A549 (cell line): ENCODE measurements around the gene B3GALNT2. TPM values are rescaled to one million over a fixed set of nuclear protein-coding genes. Genes with fewer than 3 reads are reported as not detected.
"Not testable (repeated sequence)": the region's sequence is repeated elsewhere in the genome, so short reads cannot be mapped to it uniquely, and the experiment has no call there.

Experiments
- ATAC-seq, 2 experiments: fragments of 200-7000 bp in 1 of 2; fragments of >200 bp in 1 of 2; cut with Nextera tagmentation in 1 of 2; cut with Tn5 transposase in 1 of 2; 3 replicates each; pipeline versions ENCODE4 v1.8.0 to v1.9.1; 2018 to 2020; ENCODE audit warnings: mild to moderate bottlenecking in 1 of 2, moderate library complexity in 1 of 2
- CTCF ChIA-PET: fragments of 300-600 bp; sonication (Branson Sonifier 250); formaldehyde crosslinking; extraction: SDS; loops from one replicate; lab custom pipeline; 2021; ENCODE audit warnings: antibody characterized with exemption, inconsistent platforms; lab: Yijun Ruan, JAX
- POLR2A ChIA-PET: fragments of 350-600 bp; formaldehyde crosslinking; extraction: SDS; loops from one replicate; lab custom pipeline; 2021; ENCODE audit warnings: antibody characterized with exemption, inconsistent platforms; lab: Yijun Ruan, JAX
- DNase-seq, 2 experiments: peaks; one replicate each; pipeline versions ENCODE4 v3.0.0 to v3.0.0-alpha.2; 2011 to 2016; ENCODE audit warnings: low read depth in 1 of 2, low spot score in 1 of 2
- FAIRE-seq: peaks from 2 replicates; lab custom pipeline; 2011; peaks lifted over from hg19 to GRCh38; lab: Jason Lieb, UNC
- H3K27ac ChIP-seq, 2 experiments: fragments of >200 bp; sonication (Bioruptor Twin); formaldehyde crosslinking; 3 replicates each; pipeline ENCODE4 v1.5.1; 2016 to 2017
- H3K4me1 ChIP-seq: fragments of >200 bp; sonication (Bioruptor Twin); formaldehyde crosslinking; 3 replicates; pipeline ENCODE4 v1.6.1; 2016
- H3K4me2 ChIP-seq: fragments of >200 bp; sonication (Bioruptor Twin); formaldehyde crosslinking; 3 replicates; pipeline ENCODE4 v1.6.1; 2016
- H3K4me3 ChIP-seq: fragments of >200 bp; sonication (Bioruptor Twin); formaldehyde crosslinking; 3 replicates; pipeline ENCODE4 v1.5.1; 2016
- H3K9me3 ChIP-seq: fragments of >200 bp; sonication (Bioruptor Twin); formaldehyde crosslinking; 3 replicates; pipeline ENCODE4 v1.6.1; 2016
- BCL3 ChIP-seq: fragments of >200 bp; sonication (Bioruptor Twin); formaldehyde crosslinking; IDR thresholded peaks from 3 replicates; pipeline ENCODE4 v1.6.1; 2016
- CHD4 ChIP-seq: fragments of 200-600 bp; sonication (generic); IDR thresholded peaks from 2 replicates; pipeline ENCODE4 v1.6.1; 2016; ENCODE audit warnings: antibody characterized with exemption, mild to moderate bottlenecking, borderline replicate concordance
- ESRRA ChIP-seq: fragments of 150-350 bp; IDR thresholded peaks from 2 replicates; pipeline ENCODE4 v1.6.1; 2014; ENCODE audit warnings: mild to moderate bottlenecking, low read length, borderline replicate concordance
- FOSL2 ChIP-seq, 2 experiments: fragments of 450-650 bp in 1 of 2; fragments of >200 bp in 1 of 2; sonication (Bioruptor Twin) in 1 of 2; formaldehyde crosslinking; IDR thresholded peaks; 2 replicates each; pipeline versions ENCODE4 v1.5.0 to v1.6.1; 2016 to 2020; ENCODE audit warnings: mild to moderate bottlenecking in 1 of 2, moderate library complexity in 1 of 2
- FOXS1 ChIP-seq: fragments of 250-450 bp; sonication (Bioruptor Pico); IDR thresholded peaks from 2 replicates; pipeline ENCODE4 v1.5.0; 2020; ENCODE audit warnings: mild to moderate bottlenecking, moderate library complexity
- GATA3 ChIP-seq: IDR thresholded peaks from 2 replicates; pipeline ENCODE4 v1.6.1; 2012; ENCODE audit warnings: borderline replicate concordance
- HDAC2 ChIP-seq: fragments of 200-600 bp; sonication (generic); IDR thresholded peaks from 2 replicates; pipeline ENCODE4 v1.6.1; 2016
- HEYL ChIP-seq: fragments of 250-450 bp; sonication (Bioruptor Pico); IDR thresholded peaks from 2 replicates; pipeline ENCODE4 v1.8.0; 2021; ENCODE audit warnings: mild to moderate bottlenecking, moderate library complexity
- HOXB13 ChIP-seq: fragments of 250-450 bp; sonication (Bioruptor Pico); IDR thresholded peaks from 2 replicates; pipeline ENCODE4 v1.5.0; 2020; ENCODE audit warnings: low read depth, mild to moderate bottlenecking, moderate library complexity
- HOXB5 ChIP-seq: fragments of 250-450 bp; sonication (Bioruptor Pico); IDR thresholded peaks from 2 replicates; pipeline ENCODE4 v1.5.0; 2020; ENCODE audit warnings: mild to moderate bottlenecking, moderate library complexity
- JUN ChIP-seq, 2 experiments: fragments of >200 bp; sonication (Bioruptor Twin); formaldehyde crosslinking; IDR thresholded peaks; 2 replicates in 1 of 2; 3 replicates in 1 of 2; pipeline ENCODE4 v1.6.1; 2016 to 2017
- KDM5A ChIP-seq: fragments of 200-600 bp; sonication (generic); IDR thresholded peaks from 2 replicates; pipeline ENCODE4 v1.6.1; 2016; ENCODE audit warnings: antibody characterized with exemption, mild to moderate bottlenecking
- MAZ ChIP-seq: fragments of 150-350 bp; IDR thresholded peaks from 2 replicates; pipeline ENCODE4 v1.6.1; 2014; ENCODE audit warnings: antibody characterized with exemption, low read depth, low read length, borderline replicate concordance
- MYC ChIP-seq: IDR thresholded peaks from 2 replicates; pipeline ENCODE4 v1.6.1; 2012; ENCODE audit warnings: mild to moderate bottlenecking, inconsistent platforms, low read length, improper control_type of control experiment, borderline replicate concordance
- NFE2L2 ChIP-seq: fragments of 150-350 bp; conservative IDR thresholded peaks from 2 replicates; pipeline ENCODE4 v1.6.1; 2014; ENCODE audit warnings: low read length
- NR3C1 ChIP-seq: fragments of >200 bp; sonication (Bioruptor Twin); formaldehyde crosslinking; IDR thresholded peaks from 3 replicates; pipeline ENCODE4 v1.6.1; 2017
- PBX3 ChIP-seq: IDR thresholded peaks from 2 replicates; pipeline ENCODE4 v1.6.1; 2012
- PHF8 ChIP-seq: fragments of 200-600 bp; sonication (generic); IDR thresholded peaks from 2 replicates; pipeline ENCODE4 v1.6.1; 2016; ENCODE audit warnings: low read depth, mild to moderate bottlenecking, antibody characterized with exemption, moderate library complexity, borderline replicate concordance
- POLR2A ChIP-seq: IDR thresholded peaks from 2 replicates; pipeline ENCODE4 v1.6.1; 2012; ENCODE audit warnings: mild to moderate bottlenecking, low read length
- RARB ChIP-seq: fragments of 250-450 bp; sonication (Bioruptor Pico); IDR thresholded peaks from 2 replicates; pipeline ENCODE4 v1.8.0; 2021; ENCODE audit warnings: mild to moderate bottlenecking, moderate library complexity
- RNF2 ChIP-seq: fragments of 200-600 bp; sonication (generic); IDR thresholded peaks from 2 replicates; pipeline ENCODE4 v1.6.1; 2016; ENCODE audit warnings: low read depth, mild to moderate bottlenecking, antibody characterized with exemption, moderate library complexity, borderline replicate concordance
- USF2 ChIP-seq: fragments of 450-650 bp; IDR thresholded peaks from 2 replicates; pipeline ENCODE4 v1.6.1; 2014; ENCODE audit warnings: antibody characterized with exemption
- ZC3H11A ChIP-seq: fragments of 450-650 bp; IDR thresholded peaks from 2 replicates; pipeline ENCODE4 v1.6.1; 2014; ENCODE audit warnings: antibody characterized with exemption, mild to moderate bottlenecking
- WGBS: methylation state at CpG from one replicate; pipeline ENCODE4 v1.1.6; 2017; ENCODE audit errors: missing lambda C conversion rate; 5-methylcytosine and 5-hydroxymethylcytosine counted together
- polyA plus RNA-seq, 4 experiments: library from polyadenylated mRNA; depleted of rRNA in 3 of 4; stranded (reverse); fragments of >200 nt; fragmentation: RNase III in 1 of 4; extraction: RNeasy Plus Mini Kit Qiagen cat#74134 plus additional on column Dnase treatment in 1 of 4; gene quantifications; 2 replicates in 3 of 4; 3 replicates in 1 of 4; pipeline ENCODE4 v1.2.3, GENCODE V29; 2011 to 2017

Gene B3GALNT2
- polyA plus RNA-seq, 2 of the 4 experiments (the other 2 are of a cell fraction): 17.3 to 39.6 TPM

- Histone ChIP-seq H3K27ac (no peak overlapping the region), H3K4me1 (no peaks in the 10 kb centered on the region), H3K9me3 (no peaks in the 10 kb centered on the region), H3K4me2 (no peak overlapping the region), H3K4me3 (no peak overlapping the region)
- no peak for ATAC-seq
- ChIA-PET CTCF (interaction anchor here (1.1 to 1.6 kb wide), 2 partner anchors 43 to 367 kb away, joined by 3 read pairs; partner anchors contain the start of gene B3GALNT2), POLR2A (no interaction called here)
- FAIRE-seq: no peak
- DNase-seq: no peak
- TF ChIP-seq PHF8 (no peak), GATA3 (no peak), HDAC2 (no peak), KDM5A (no peak), BCL3 (no peak), MYC (no peak), MAZ (no peak), CHD4 (no peak), NFE2L2 (no peak), ZC3H11A (no peak), FOSL2 (IDR thresholded peaks at IDR 0.05) (no peak), FOSL2 (CRISPR knock-in tag; IDR thresholded peaks at IDR 0.05) (no peak), HOXB5 (CRISPR knock-in tag) (no peak), HOXB13 (CRISPR knock-in tag) (no peak), POLR2A (no peak), RNF2 (no peak), ESRRA (no peak), USF2 (no peak), JUN (IDR thresholded peaks at IDR 0.05) (no peak), FOXS1 (CRISPR knock-in tag) (no peak)
- 88% methylated on average over 5 of the region's 5 CpGs for WGBS
Measured at GRCh38 chr1:235460770-235461169, 43.5 kb downstream of the B3GALNT2 start.

- 88% methylated on average over 7 of the region's 7 CpGs for WGBS
- H3K4me1 ChIP-seq, POLR2A ChIA-PET, H3K4me3 ChIP-seq, H3K4me2 ChIP-seq, DNase-seq, ATAC-seq, H3K27ac ChIP-seq, H3K9me3 ChIP-seq, FAIRE-seq, CTCF ChIA-PET: not testable (repeated sequence)
Measured at GRCh38 chr1:235457856-235458255, 46.4 kb downstream of the B3GALNT2 start.

- FAIRE-seq (no peak), ATAC-seq (no peak), DNase-seq (no peak)
- ChIA-PET POLR2A (no interaction called here), CTCF (no interaction called here)
- H3K27ac ChIP-seq: no peak overlapping the region
- 93% methylated on average over 4 of the region's 4 CpGs for WGBS
- no peaks in the 10 kb centered on the region for H3K9me3 ChIP-seq
- TF ChIP-seq PBX3 (no peak), MAZ (no peak), HDAC2 (no peak), NR3C1 (no peak), HEYL (CRISPR knock-in tag) (no peak), RARB (CRISPR knock-in tag) (no peak)
- no peak overlapping the region for H3K4me2 ChIP-seq
- H3K4me3 ChIP-seq: no peak overlapping the region
- H3K4me1 ChIP-seq: no peaks in the 10 kb centered on the region
Measured at GRCh38 chr1:235455823-235456222, 48.4 kb downstream of the B3GALNT2 start.
